GM19324 (cell line): ENCODE data around the gene TCL1B.

Source experiments
- ATAC-seq: cut with Tn5 transposase; IDR thresholded peaks from one replicate; pipeline ENCODE4 v1.9.1; 2021; ENCODE audit warnings: mild to moderate bottlenecking, moderate library complexity; ENCODE audit not compliant: unreplicated experiment, low FRiP score

The TCL1B gene

GRCh38 chr14:95685978-95686922 lies at the start of gene TCL1B:
Gene TCL1B, plus strand, starts transcription at chr14:95686426. Its CDS starts 42 bp downstream, at chr14:95686468.
- no peak for ATAC-seq

- ATAC-seq: no peak
These were observed 41.2 kb upstream of the TCL1B start for GRCh38 chr14:95644981-95645380.

- ATAC-seq: no peak
These were observed 40.7 kb upstream of the TCL1B start for GRCh38 chr14:95645389-95645996.

- no peak for ATAC-seq
These were observed 38.3 kb upstream of the TCL1B start for GRCh38 chr14:95647926-95648325.

- no peak for ATAC-seq
These were observed 37.0 kb upstream of the TCL1B start for GRCh38 chr14:95649230-95649629.

GRCh38 chr14:95651028-95651427 lies 35.2 kb upstream of the TCL1B start:
- ATAC-seq: no peak

- ATAC-seq: no peak
These were observed 34.2 kb upstream of the TCL1B start for GRCh38 chr14:95651821-95652583.

- ATAC-seq: no peak
These were observed 33.5 kb upstream of the TCL1B start for GRCh38 chr14:95652690-95653089.

GRCh38 chr14:95655461-95655860 lies 30.8 kb upstream of the TCL1B start:
- ATAC-seq: no peak

GRCh38 chr14:95656634-95657033 lies 29.6 kb upstream of the TCL1B start:
- ATAC-seq: no peak

- ATAC-seq: no peak
These were observed 28.8 kb upstream of the TCL1B start for GRCh38 chr14:95657454-95657853.

GRCh38 chr14:95659293-95659989 lies 26.8 kb upstream of the TCL1B start:
- no peak for ATAC-seq

GRCh38 chr14:95659990-95660385 lies 26.2 kb upstream of the TCL1B start:
- no peak for ATAC-seq

- ATAC-seq: no peak
These were observed 25.3 kb upstream of the TCL1B start for GRCh38 chr14:95660651-95661515.

GRCh38 chr14:95662376-95663186 lies 23.6 kb upstream of the TCL1B start:
- peak; percentile 29 for ATAC-seq

GRCh38 chr14:95663226-95663797 lies 22.9 kb upstream of the TCL1B start:
- ATAC-seq: peak; percentile 38

- ATAC-seq: no peak
These were observed 22.2 kb upstream of the TCL1B start for GRCh38 chr14:95664066-95664465.

GRCh38 chr14:95664546-95664945 lies 21.7 kb upstream of the TCL1B start:
- ATAC-seq: no peak
